Measurements from ENCODE around the gene OR5K4. TPM values are rescaled to one million over a fixed set of nuclear protein-coding genes. Genes with fewer than 3 reads are reported as not detected.
"Not testable (repeated sequence)": the region's sequence is repeated elsewhere in the genome, so short reads cannot be mapped to it uniquely, and the experiment has no call there.

The OR5K4 gene
- total RNA-seq, 1 experiment from 2014 or later: not detected

DNA sequence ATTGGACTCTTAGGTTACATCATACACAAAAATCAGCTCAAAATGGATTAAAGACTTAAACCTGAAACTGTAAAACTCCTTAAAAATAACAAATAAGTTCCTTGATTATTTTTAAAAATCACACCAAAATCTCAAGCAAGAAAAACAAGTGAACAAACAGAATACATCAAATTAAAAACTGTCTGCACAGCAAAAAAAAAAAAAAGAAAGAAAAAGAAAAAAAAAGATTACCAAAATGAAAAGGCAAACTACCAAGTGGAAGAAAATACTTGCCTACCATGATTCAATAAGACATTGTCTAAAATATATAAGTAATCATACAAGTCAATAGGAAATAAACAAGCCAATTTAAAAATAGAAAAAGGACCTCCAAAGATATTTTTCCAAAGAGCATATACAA lies 17.5 kb downstream of the OR5K4 start:
- DNase-seq (ENCODE audit: low spot score): no peak

DNA sequence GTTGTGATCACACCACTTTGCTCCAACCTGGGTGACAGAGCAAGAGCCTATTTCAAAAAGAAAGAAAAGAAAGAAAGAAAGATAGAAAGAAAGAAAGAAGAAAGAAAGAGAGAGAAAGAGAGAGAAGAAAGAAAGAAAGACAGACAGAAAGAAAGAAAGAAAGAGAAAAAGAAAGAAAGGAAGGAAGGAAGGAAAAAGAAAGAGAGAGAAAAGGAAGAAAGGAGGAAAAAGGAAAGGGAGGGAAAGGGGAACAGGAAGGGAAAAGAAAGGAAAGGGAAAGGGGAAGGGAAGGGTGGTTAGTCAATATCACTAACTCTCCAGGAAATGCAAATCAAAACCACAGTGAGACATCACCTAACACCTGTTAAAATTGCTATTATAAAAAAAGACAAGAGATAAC lies 18.2 kb downstream of the OR5K4 start:
- DNase-seq (ENCODE audit: low spot score): no peak

DNA sequence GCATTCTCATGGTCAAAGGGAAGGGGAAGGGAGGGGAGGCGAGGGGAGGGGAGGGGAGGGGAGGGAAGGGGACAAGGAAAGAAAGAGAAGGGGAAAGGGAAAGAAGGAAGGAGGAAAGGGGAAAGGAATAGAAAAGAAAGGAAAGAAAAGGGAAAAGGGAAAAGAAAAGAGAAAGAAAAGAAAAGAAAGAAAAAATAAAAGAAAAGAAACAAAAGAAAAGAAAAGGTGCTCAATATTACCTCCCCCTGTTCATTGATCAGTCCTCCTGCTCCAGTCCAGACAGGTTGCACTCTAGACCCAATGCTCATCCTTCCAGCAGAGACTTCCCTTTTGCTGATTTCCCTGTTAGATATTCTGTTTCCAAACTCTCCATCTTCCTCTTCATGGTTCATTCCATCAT lies 18.8 kb downstream of the OR5K4 start:
- no peak for DNase-seq (ENCODE audit: low spot score)

DNA sequence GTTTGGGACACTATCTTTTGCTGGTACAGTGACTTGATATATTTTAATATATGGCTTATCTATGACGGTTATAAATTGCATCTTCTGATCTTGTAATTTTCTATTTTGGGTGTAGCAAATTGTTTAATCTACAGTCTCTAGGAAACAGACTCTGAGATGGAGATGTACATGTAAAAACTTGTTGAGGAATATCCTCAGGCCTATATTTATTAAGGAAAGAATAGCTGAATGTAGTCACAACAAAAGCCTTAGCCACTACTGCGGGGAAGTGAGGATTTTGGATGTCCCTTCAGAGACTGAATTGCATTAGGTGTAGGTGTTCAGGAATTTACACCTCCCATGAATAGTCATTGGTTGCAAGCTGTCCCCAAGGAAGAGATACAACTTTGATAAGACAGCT lies 23.0 kb downstream of the OR5K4 start:
- DNase-seq (ENCODE audit: low spot score): no peak

DNA sequence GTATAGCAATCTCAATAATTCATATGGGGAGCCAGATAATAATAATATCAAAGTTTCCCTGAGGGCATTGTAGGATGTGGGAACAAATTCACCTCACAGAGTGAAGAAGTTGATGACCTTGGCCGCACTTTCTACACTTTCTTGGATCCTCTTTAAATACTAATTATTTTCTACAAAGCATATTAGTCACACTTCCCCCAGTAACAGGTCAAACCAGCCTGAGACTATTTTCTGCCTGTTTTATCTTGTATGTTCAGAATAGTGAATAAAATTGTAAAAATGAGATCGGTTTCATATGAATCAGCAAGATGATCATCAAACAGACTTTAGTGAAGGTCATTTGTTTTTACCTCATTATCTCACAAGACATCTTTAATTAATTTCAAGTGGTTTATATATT lies 34.5 kb downstream of the OR5K4 start:
- no peak for DNase-seq (ENCODE audit: low spot score)

DNA sequence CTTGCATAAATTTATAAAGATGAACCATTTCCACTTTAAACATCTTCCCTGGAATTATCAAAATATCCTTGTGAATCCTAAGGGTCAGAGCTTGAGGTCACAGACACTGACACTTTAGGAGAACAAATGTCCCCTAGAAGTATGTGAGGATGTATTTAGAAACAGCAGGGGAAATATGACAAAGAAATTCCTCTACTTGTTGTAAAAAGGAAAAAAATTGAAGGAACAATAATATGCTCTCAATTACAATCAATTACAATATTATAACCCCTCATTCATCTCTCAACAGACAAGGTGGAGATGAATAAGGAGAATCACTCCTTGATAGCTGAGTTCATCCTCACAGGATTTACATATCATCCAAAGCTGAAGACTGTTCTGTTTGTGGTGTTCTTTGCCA lies 36.7 kb downstream of the OR5K4 start, which contains the start of gene OR5K3:
OR5K3 (plus strand) TSS at position 301 of the 400 bp plus-strand sequence; CDS start at position 301, 0 bp downstream.
- no peak for DNase-seq (ENCODE audit: low spot score)

DNA sequence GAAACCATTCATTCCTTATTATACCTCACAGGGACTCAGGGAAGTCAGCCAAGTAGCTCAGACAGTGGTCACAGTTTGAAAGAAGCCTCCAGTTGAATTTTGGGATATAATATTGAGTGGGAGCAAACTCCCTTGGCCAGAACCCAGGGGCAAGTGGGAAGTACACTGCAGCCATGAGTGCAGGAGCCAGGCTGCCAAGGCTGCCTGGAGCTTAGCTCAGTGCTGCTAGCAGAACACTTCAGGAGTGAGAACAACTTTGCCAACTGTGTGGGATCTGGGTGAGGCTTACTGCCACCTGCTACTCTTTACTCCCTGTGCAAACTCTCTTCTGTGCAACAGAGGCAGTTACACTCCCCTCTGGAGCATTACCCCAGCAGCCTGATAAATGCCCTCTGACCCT lies 41.4 kb downstream of the OR5K4 start:
- DNase-seq (ENCODE audit: low spot score): no peak

DNA sequence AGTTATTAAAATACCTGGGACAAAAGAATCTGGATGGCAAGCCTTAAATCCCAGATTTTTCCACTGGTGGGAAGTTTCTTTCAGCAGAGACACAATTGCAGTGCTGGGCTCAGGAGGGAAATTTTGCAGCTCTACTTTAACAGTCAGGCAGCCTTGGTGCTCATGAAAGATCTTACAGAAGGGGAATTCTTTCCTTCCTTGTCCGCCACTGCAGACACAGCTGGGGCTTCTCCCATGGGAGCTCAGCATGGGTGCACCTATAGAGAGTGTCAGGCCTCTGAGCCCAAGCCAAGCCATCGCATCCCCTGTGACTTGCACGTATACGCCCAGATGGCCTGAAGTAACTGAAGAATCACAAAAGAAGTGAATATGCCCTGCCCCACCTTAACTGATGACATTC lies 42.8 kb downstream of the OR5K4 start:
- not testable (repeated sequence) for DNase-seq (ENCODE audit: low spot score)

DNA sequence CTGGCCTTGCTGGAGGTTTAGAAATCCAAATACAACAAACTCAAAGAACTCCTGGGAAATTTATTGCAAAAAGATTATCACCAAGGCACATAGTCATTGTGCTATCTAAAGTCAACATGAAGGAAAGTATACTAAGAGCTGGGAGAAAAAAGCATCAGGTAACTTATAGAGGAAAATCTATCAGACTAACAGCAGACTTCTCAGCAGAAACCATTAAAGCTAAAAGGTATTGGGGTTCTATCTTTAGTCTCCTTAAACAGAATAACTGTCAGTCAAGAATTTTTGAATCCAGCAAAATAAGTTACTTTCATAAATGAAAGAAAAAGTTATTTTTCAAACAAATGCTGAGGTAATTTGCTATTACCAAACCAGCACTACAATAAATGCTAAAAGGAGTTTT lies 44.9 kb downstream of the OR5K4 start:
- DNase-seq (ENCODE audit: low spot score): no peak

DNA sequence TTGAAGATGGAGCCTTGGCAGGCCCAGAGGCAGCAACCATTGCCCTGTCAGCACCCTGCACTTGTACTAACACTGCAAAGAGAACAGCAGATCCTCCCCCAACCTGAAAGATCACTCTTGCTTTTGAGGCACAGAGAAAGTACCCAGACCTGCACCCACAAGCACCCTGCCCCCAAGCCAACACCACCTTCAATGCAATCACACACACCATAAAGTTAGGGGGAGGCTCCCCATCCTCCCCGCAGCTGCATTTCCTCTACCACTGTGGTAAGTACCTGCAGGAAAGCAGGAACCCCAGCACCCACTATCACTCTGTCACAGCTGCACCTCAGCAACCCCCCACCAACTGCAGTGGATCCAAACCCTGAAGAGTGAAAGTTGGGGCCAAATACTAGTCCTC lies 48.9 kb downstream of the OR5K4 start:
- no peak for DNase-seq (ENCODE audit: low spot score)

DNA sequence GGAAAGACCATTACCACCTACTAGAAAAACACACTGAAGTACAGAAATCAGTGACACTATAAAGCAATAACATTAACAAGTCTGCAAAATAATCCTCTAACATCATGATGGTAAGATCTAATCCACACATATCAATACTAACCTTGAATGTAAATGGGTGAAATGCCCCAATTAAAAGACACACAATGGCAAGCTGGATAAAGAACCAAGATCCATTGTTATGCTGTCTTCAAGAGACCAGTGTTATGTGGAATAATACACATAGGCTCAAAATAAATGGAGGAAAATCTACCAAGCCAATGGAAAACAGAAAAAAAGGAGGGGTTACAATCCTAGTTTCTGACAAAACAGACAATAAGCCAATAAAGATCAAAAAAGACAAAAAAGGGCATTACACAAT lies 50.4 kb downstream of the OR5K4 start:
- no peak for DNase-seq (ENCODE audit: low spot score)

Other genes starting within 250 kb of the OR5K4 start
- gene OR5H1, start 223.1 kb upstream of the OR5K4 start, total RNA-seq (2014; rRNA removed; shearing (Covaris generic)): not detected in 2 replicates
- gene OR5H14, start 206.4 kb upstream of the OR5K4 start, total RNA-seq (2014; rRNA removed; shearing (Covaris generic)): not detected in 2 replicates
- not detected in 2 replicates for gene OR5H15, start 187.2 kb upstream of the OR5K4 start, total RNA-seq (2014; rRNA removed; shearing (Covaris generic))
- gene OR5H6, start 89.6 kb upstream of the OR5K4 start, total RNA-seq (2014; rRNA removed; shearing (Covaris generic)): not detected in 2 replicates
- not detected in 2 replicates for gene OR5H2, start 71.3 kb upstream of the OR5K4 start, total RNA-seq (2014; rRNA removed; shearing (Covaris generic))
- gene OR5K3, start 36.8 kb downstream of the OR5K4 start, total RNA-seq (2014; rRNA removed; shearing (Covaris generic)): not detected in 2 replicates
- not detected in 2 replicates for gene OR5K1, start 109.3 kb downstream of the OR5K4 start, total RNA-seq (2014; rRNA removed; shearing (Covaris generic))
- not detected in 2 replicates for gene OR5K2, start 143.8 kb downstream of the OR5K4 start, total RNA-seq (2014; rRNA removed; shearing (Covaris generic))
- 25.1 and 31.5 TPM in 2 replicates for gene CLDND1, start 169.0 kb downstream of the OR5K4 start, total RNA-seq (2014; rRNA removed; shearing (Covaris generic))
- gene GPR15, start 178.1 kb downstream of the OR5K4 start, total RNA-seq (2014; rRNA removed; shearing (Covaris generic)): not detected in 2 replicates
- gene CPOX, start 239.8 kb downstream of the OR5K4 start, total RNA-seq (2014; rRNA removed; shearing (Covaris generic)): 28.8 and 31.4 TPM in 2 replicates